Measurements from ENCODE around the gene SORCS3.

Gene SORCS3

GRCh38 chr10:104608091-104608828, 32.8 kb upstream of the SORCS3 start:
- H3K4me2 ChIP-seq (ENCODE audit: insufficient read depth, low read length) = no peak overlapping the region
- H3K9me3 ChIP-seq (ENCODE audit: insufficient read depth, low read length, severe bottlenecking) = peaks cover 12% of the 10 kb centered on the region
- no peak for ATAC-seq (ENCODE audit: insufficient read depth, low read depth)
- H3K4me3 ChIP-seq (ENCODE audit: low read depth in 1 of 2, low read length in 2 of 2) = no peak overlapping the region
- H3K36me3 ChIP-seq (ENCODE audit: insufficient read depth, low read length) = no peaks in the 10 kb centered on the region
- TF ChIP-seq EZH2 (IDR thresholded peaks at IDR 0.05; ENCODE audit: borderline replicate concordance, low read depth, low read length, severe bottlenecking) (no peak), CTCF (IDR thresholded peaks at IDR 0.05; ENCODE audit: borderline replicate concordance, extremely low read depth, low read length, poor library complexity, severe bottlenecking) (no peak)
- H3K27me3 ChIP-seq (ENCODE audit: insufficient read depth, low read length, poor library complexity) = no peaks in the 10 kb centered on the region
- H3K9ac ChIP-seq (ENCODE audit: low read depth, low read length) = no peak overlapping the region
- no peak overlapping the region for H2AFZ ChIP-seq (ENCODE audit: low read depth, low read length)
- DNase-seq = no peak
- H4K20me1 ChIP-seq (ENCODE audit: insufficient read depth, low read length) = no peaks in the 10 kb centered on the region
- H3K4me1 ChIP-seq (ENCODE audit: insufficient read depth, low read length) = no peaks in the 10 kb centered on the region
- H3K79me2 ChIP-seq (ENCODE audit: insufficient read depth, low read length) = no peaks in the 10 kb centered on the region
- H3K27ac ChIP-seq (ENCODE audit: low read length) = no peak overlapping the region

- Histone ChIP-seq H3K4me1 (ENCODE audit: insufficient read depth, low read length) (no peaks in the 10 kb centered on the region), H3K27ac (ENCODE audit: low read length) (no peak overlapping the region), H3K9ac (ENCODE audit: low read depth, low read length) (no peak overlapping the region), H3K36me3 (ENCODE audit: insufficient read depth, low read length) (no peaks in the 10 kb centered on the region), H3K27me3 (ENCODE audit: insufficient read depth, low read length, poor library complexity) (no peaks in the 10 kb centered on the region), H3K4me2 (ENCODE audit: insufficient read depth, low read length) (no peak overlapping the region), H4K20me1 (ENCODE audit: insufficient read depth, low read length) (no peaks in the 10 kb centered on the region), H3K9me3 (ENCODE audit: insufficient read depth, low read length, severe bottlenecking) (peaks cover 12% of the 10 kb centered on the region), H3K4me3 (ENCODE audit: low read depth in 1 of 2, low read length in 2 of 2) (no peak overlapping the region), H3K79me2 (ENCODE audit: insufficient read depth, low read length) (no peaks in the 10 kb centered on the region), H2AFZ (ENCODE audit: low read depth, low read length) (no peak overlapping the region)
- DNase-seq = no peak
- ATAC-seq (ENCODE audit: insufficient read depth, low read depth) = no peak
- TF ChIP-seq CTCF (IDR thresholded peaks at IDR 0.05; ENCODE audit: borderline replicate concordance, extremely low read depth, low read length, poor library complexity, severe bottlenecking) (no peak), EZH2 (IDR thresholded peaks at IDR 0.05; ENCODE audit: borderline replicate concordance, low read depth, low read length, severe bottlenecking) (no peak)
These were observed 28.4 kb upstream of the SORCS3 start for GRCh38 chr10:104612571-104613205.

GRCh38 chr10:104613406-104613805, 27.7 kb upstream of the SORCS3 start:
- peaks cover 9% of the 10 kb centered on the region for H3K9me3 ChIP-seq (ENCODE audit: insufficient read depth, low read length, severe bottlenecking)
- no peak overlapping the region for H3K4me3 ChIP-seq (ENCODE audit: low read depth in 1 of 2, low read length in 2 of 2)
- no peak overlapping the region for H3K27ac ChIP-seq (ENCODE audit: low read length)
- H4K20me1 ChIP-seq (ENCODE audit: insufficient read depth, low read length) = no peaks in the 10 kb centered on the region
- no peaks in the 10 kb centered on the region for H3K79me2 ChIP-seq (ENCODE audit: insufficient read depth, low read length)
- H3K36me3 ChIP-seq (ENCODE audit: insufficient read depth, low read length) = no peaks in the 10 kb centered on the region
- H3K4me2 ChIP-seq (ENCODE audit: insufficient read depth, low read length) = no peak overlapping the region
- no peak for ATAC-seq (ENCODE audit: insufficient read depth, low read depth)
- TF ChIP-seq EZH2 (IDR thresholded peaks at IDR 0.05; ENCODE audit: borderline replicate concordance, low read depth, low read length, severe bottlenecking) = no peak
- no peak for TF ChIP-seq CTCF (IDR thresholded peaks at IDR 0.05; ENCODE audit: borderline replicate concordance, extremely low read depth, low read length, poor library complexity, severe bottlenecking)
- no peaks in the 10 kb centered on the region for H3K4me1 ChIP-seq (ENCODE audit: insufficient read depth, low read length)
- no peaks in the 10 kb centered on the region for H3K27me3 ChIP-seq (ENCODE audit: insufficient read depth, low read length, poor library complexity)
- H2AFZ ChIP-seq (ENCODE audit: low read depth, low read length) = no peak overlapping the region
- H3K9ac ChIP-seq (ENCODE audit: low read depth, low read length) = no peak overlapping the region
- DNase-seq = no peak
